ENCODE measurements around the gene AGAP1.

AGAP1 gene

DNA sequence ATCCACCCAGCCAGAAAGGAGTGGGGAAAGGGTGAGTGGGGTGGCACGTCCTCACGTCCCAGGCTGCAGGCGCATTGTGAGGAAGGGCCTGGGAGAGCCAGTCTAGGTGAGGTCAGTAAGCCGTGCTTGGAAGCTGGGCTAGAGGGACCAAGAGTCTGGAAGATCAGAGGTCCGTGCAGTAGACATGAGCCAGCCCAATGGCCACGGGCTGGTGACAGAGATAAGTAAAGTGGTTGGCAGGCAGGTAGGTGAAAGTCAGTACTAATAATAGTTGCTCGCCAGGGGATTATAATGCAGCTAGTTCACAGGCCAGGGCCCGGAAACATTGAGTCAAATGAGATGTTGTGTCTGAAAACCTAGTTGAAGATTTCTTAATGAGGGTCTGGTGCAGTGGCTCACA lies 541.1 kb downstream of the AGAP1 start:
- no peak for DNase-seq

DNA sequence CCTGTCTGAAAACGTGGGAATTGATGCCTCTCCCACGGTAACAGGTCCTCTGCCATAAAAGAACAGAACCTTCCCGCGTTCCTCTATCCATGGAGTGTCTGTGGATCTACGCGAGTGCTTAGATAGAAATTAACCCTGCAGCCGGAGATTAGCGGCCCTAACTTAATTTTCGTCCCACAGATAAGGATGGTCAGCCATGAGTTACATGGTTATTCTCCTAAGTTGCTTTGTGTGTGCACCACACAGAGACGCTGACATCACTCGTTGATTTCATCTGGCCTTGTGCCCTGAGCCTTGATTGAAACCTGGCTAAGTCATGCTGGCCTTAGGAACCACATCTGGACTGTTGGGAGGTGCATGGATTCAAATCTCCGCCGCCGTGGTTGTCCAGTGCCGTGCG lies 542.2 kb downstream of the AGAP1 start:
- DNase-seq = no peak

DNA sequence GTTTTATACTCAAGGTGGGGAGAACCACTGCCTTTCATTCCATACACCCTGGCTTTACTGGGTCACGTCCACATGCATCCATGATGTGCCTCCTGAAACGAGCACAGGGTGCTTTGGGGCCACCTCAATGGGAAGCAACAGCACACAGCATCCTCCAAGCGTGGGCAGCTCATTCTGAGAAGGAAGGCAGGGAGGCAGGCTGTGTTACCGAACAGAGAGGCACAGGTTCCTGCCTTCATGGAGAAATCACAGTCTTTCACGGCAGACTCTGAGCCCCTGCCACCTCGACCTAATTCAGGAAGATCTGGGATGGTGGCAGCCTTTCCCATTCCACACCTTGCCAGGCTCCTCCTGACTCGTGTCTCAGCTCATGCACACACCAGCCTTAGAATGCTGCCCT lies 544.3 kb downstream of the AGAP1 start:
- DNase-seq = no peak

DNA sequence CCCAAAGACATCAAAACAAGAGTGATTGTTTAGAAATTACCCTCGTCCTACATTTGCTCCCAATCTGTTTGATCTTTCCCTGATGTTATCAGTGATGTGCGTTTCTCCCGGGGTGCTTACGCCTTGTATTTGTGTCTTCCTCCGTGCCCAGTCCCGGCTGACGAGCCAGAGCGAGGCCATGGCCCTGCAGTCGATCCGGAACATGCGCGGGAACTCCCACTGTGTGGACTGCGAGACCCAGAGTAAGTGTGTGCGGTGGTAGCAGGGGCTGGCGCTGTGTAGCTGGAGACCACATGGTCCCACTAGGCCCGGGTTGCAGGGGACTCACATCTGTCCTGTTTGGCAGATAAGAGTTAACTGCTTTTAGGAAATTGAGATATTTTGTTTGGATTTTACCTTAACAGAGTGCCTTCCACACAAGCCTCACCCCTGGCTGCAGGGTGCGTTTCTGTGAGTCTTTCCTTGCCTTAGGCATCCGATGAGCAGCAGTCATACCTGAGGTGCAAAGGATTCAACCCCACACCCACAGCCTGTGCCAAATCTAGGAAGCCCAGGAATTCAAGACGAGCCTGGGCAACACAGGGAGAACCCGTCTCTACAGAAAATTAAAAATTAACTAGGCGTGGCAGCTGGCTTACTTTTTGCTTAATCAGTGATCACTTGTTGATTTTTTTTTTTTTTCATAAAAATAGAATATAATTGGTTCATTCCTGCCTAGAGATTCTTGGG lies 546.9 kb downstream of the AGAP1 start:
- no peak for DNase-seq

DNA sequence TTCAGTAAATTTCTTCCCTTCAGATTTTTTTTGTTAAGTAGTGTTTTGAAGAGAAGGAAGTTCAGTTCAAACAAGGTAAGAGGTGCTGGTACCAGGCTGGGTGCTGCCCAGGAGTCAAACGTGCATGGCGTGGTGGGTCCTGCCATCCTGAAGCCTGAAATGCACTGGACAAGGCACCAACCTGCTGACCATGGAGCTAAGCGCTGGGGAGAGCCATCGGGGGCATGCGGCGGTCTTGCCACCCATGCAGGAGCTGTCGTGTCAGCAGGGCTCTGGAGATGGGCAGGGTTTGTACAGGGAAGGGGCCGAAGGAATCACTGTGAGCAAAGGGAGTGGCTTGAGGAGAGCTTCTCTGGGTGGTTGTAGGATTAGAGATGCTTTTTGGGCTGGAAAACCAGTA lies 547.8 kb downstream of the AGAP1 start:
- DNase-seq = no peak

DNA sequence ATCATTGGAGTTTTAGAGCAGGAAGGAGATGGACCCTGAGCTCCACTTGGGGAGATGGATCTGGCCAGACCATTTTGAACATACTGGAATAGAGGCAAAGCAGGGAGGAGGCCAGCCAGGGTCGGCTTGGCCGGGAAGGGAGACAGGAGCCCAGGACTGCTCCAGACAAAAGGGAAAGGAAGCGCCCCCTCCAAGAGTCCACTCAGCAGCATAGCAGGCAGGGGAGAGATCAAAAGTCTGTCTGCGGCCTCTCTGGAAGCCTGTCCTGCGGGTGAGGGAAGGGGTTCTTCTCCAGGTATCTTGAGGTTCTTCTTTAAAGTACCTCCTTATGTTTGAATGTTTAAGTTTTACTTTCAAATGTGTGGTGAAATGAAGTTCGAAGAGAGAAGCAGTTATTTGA lies 548.2 kb downstream of the AGAP1 start:
- no peak for DNase-seq

DNA sequence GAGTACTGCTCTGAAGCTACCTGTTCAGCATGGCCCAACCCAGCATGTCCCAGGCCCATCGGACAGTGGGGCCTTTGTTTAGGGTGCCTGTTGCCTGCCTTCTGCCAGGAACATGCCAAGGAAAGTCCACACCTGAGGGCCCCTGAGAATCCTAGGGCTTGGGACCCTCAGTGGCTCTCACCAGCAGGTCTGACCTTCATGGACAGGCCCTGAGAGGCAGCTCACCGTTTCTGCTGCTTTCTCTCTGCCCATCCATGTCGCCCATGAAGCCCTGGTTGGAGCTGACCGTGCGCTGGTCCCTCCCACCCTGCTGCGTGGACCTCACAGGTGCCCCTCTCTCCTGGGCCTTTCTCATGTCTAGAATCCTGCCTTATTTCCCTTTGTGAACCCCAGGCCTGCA lies 550.3 kb downstream of the AGAP1 start:
- no peak for DNase-seq

DNA sequence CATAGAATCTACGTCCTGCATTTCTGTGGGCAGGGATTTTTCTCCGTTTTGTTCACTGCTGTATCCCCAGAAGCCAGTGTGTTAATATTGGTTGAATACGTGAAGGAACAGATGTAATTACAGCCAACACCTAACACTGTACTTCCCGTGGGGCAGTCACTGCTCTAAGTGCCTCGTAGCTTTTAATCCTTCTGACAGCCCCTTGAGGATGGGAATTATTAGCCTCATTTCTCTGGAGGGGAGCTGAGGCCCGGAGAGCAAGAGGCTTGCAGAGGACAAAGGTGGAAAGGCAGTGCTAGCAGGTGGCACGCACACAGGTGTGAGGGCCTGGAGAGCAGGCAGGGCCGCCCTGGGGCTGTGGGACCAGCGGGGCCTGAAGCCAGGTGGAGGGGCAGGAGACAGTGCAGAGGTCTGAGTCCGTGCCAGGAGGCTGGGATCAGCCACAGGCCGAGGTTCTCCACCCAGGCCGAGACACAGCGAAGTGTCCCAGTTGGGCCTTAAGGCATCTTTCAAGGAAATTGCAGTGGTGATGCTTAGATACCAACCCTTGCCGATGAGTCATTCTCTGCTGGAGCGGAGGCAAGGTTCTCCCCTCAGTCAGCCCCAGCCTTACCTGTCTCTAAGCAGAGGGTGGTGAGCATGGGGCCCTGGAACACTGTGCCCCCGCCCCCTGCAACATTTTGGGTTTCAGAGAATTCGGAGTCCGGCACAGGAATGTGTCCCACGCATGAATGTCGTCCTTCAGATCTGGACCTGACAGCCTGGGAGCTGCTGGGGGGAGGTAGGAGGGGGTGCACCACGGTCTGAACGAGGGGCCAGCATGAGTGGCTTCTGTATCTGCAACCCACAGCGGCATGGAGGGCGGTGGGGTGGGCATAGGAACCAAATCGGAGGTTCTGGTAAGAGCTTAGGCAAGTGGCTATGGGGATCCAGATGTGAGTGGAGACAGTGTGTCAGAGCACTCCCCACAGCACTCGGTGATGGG lies 551.7 kb downstream of the AGAP1 start:
- DNase-seq = no peak

DNA sequence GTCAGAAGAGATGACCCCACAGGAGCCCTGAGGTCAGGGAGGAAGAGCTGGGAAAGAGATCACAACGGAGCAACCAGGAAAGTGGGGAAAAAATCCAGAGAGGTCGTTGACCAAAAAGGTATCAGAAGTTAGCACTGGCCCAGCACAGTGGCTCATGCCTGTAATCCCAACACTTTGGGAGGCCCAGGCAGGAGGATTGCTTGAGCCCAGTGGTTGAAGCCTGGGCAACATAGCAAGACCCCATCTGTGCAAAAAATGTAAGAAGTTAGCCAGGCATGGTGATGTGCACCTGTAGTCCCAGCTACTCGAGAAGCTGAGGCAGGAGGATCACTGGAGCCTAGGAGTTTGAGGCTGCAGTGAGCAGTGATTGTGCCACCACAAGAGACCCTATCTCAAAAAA lies 552.9 kb downstream of the AGAP1 start:
- DNase-seq = no peak

DNA sequence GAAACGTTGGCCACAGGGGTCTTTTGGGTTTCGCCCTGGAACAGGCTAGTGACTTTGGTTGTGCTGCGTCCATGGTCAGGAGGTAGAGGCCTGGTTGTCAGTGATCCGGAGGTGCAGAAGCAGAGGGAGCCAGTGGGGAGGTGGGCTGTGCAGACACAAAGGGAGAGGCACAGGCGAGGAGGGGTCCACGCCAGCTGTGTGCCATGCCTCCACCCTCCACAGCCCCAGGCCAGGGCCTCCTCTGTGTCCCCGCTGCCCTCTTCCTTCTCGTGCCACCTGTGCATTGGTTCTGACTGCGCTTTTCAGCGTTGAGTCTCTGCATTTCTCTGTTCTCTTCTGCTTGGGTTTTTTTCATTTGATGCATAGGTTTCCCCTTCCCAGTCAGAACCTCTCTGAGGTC lies 553.3 kb downstream of the AGAP1 start:
- no peak for DNase-seq

DNA sequence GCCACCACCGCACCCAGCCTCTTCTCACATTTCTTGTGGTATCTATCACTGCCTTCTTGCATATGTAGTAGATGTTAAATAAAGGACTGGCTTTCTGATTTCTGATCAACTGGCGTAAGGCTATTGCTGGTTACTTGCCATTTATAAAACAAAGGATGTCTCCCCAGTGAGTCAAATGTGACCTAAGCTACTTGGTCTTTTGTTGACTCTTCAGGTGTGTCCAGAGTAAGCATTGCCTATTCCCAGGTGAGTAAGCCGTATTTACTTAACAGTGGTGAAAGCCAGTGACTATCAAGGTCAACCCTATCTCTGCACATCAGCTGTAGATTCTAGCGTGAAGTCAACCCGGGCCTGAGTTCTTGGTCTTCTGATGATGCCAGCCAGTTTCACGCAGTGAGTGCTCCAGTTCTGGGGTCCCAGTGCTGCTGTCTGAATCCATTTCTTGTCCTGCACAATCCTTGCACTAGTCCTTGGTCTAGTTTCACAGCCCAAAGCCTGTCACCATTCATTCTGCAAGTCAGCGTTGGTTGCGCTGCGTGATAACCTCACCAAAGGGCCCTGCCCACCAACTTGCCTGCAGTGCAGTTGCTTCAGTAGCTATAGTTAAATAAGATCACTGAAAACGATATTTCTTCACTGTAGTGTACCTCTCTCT lies 554.2 kb downstream of the AGAP1 start:
- no peak for DNase-seq

DNA sequence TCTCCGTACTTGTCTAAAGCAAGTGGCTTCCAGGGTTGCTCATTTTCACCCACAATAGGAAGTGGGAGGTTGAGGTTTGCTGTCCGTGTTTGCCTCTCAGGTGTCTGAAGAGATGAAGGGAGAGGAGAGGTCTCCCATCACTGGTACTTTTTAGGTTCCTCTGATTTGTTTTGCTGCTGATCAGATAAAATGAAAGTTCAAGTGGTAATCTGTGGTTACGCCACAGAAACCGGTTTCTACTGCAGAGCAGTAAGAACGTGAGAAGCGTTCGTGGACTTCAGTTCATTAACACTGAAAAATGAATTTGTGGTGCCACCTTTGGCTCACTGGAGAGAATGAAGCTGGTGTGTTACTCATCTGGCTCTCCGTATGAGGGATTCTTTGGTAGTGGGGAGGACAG lies 556.1 kb downstream of the AGAP1 start:
- DNase-seq = no peak

DNA sequence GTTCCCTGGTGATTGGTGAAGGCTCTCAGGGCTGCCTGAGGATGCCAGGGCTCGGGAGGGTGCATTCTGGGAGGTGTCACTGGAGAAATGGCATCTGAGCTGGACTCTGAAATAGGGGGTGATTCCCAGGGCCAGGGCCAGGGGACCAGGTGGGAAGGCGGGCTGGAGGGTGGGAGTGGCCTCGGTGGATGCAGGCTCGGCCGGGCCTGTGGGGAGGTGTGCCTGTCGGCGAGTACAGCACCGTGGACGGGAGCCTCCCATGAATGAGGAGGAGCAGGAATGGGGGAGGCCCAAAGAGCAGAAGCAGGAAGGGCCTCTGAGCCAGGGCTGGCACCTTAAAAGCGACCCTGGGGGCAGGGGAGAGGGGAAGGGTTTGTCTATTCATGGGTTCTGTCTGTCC lies 557.5 kb downstream of the AGAP1 start:
- no peak for DNase-seq

DNA sequence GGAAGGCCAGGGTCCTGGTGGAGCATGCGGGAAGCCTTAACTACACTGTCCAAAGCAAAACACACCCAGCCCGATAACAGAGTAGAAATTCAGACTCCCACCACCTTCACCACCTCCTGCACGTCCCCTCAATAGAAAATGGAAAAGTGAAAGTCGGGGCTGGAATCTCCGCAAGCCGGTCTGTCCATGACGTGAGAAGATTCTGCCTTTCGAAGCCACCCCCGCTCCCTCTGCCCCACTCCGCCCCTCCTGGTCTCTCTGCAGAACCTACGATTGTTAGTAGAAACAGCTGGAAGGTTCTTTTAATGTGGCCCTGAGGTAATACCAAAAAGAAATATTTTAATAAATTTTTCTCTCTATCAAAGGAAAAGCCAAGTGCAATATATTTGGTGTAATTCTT lies 558.0 kb downstream of the AGAP1 start:
- DNase-seq = no peak

DNA sequence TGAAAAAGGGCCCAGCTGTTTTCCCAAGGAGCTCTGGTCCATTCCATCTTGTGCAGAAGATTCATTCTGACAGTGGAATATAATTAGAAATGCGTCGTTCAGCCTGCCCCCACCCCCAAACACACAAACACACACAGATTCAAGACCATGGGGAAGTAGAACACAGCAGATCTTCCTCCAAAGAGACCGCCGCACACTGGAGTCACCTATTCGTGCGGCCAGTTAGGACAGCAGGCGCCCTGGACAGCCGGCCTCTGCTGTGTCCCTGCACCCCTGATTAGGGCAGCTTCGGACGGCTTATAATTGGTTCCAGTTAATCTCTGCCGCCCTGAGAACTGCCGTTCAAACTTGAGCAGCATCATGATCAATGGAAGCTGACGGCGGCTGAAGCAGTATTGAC lies 558.4 kb downstream of the AGAP1 start:
- no peak for DNase-seq

DNA sequence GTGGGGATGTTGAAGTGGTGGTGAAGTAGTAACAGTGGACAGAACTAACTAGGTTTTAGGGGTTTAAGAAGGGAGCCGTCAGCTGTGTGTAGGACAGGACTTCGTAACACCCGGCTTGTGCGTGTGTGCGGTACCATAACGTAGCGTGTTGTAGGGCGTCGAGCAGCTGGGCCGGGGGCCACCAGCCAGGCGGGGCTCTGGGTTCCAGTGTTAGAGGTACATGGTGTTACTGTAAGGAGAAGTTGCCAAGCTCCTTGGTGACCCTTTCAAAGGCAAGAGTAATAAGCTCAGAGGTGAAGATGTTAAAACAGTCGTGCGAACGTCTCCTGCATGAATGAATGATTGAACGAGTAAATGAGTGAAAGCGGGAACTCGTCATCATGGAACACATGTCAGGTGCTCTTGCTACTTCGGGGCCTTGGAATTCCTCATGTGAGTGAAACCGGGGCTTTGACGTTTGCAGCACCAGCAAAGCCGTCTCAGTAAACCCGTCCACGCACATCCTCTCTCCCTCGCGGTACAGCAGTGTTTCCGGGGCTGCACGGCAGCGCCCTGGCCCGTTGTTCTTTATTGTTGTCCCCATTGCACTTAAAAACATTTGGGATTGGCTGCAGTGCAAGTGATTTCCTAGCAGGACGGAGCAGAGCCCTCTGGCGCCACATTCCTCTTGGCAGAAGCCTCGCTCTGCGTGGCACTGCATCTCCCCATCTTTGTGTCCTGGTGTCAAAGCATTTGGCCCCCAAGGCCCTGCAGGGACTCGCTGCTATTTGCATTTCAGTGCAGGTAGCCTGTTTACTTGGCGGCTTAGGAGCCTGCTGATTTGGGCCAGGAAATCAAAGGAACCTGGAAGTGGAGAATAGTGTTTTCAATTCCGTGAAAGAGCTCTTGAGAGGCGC lies 559.3 kb downstream of the AGAP1 start:
- DNase-seq = no peak

DNA sequence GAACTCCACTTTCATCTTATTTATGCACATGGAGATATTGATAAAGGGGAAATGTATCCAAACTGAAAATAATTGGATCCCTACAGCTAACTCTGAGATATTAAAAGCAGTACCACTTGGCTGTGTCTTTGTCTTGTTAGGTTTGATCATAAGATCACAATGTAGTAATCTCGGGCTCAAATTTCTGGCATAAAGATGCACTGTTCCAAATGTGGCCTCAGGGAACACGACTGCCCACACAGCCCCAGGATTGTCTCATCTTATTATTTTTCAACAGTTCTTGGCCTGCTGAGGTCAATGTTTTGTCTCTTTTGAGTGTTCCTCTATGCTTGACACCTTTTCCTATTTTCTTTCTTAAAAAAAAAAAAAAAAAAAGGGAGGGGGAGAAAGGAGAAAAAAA lies 560.3 kb downstream of the AGAP1 start:
- DNase-seq = no peak

DNA sequence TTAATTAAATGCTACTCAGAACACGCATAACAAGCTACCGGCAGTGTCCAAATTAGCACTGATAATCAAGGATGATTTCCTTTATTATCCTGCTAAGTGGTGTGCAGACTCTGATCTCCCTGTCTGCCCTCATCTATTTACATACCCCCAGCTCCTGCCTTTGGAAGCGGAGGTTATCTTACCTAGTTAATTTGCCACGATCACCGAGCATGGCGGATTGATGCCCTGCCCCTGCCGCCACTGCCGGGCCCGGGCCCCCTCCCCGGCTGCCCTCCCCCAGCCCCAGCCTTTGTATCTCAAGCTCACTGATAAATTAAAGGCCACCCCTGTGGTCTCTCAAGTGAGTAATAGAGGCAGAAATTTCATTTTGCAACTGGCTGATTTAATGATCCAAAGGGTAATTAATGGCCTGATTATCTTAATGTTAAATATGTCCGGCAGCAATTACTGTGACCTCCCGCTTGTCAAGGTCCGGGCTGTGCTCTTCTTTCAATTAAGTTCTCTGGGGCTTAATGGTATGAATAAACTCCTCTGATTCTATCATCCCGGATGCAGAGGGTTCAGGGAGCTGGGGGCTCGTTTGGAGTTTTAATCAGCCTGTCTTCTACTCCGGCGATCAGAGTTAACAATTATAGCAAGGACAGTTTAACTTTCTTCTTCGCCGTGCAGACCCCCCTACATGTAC lies 560.9 kb downstream of the AGAP1 start:
- DNase-seq = no peak

DNA sequence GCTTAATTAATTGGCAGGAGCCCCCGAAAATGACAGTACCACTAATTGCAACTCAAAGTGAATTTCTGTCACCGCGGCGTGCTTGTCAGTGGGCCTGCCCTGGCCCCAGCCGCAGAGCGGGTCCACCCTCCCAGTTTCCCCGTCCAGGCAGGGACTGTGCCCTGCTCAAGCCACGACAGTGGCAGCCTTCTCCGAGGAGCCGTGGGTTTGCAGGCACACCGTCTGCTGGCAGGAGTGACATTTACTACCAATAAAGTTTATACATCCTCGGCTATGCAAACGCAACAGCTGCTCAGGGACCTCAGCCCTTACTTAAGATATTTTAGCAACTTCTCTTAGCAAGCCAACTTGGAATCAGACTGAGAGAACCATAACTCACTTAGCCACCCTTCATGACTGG lies 561.6 kb downstream of the AGAP1 start:
- no peak for DNase-seq

DNA sequence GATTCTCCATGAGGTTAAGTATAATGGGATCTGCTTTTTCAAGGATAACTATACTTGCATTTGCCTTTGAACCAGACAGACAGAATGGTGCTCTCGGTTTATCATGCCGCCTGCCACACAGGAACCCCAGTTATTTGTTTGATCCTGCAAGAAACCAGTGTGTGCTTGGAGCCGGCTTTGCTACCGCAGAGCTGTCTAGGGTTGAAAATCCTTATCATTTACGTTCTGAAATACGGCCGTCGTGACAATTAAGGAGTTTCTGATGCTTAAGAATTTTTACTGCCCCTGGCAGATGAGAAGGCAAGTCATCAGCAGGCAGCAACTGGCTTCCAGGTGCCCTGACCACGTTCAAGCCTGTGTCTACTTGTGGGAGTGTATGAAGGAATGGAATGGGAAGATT lies 562.3 kb downstream of the AGAP1 start:
- DNase-seq = no peak

DNA sequence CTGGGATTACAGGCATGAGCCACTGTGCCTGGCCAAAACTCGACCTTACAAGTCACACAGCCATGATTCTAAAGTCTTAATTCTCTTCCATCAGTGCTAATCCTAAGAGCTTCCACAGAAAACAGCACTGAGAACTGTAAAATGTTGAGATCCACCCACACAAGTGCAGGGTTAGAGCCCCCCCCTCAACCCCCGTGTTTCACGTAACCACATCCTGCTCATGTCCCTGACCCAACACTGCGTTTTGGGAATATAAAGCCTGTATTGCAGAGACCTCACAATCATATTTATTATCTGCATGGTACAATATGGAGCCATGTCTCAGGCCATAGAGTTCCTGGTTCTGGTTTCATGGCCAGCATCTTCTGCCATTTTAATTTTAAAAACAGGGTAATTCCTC lies 563.5 kb downstream of the AGAP1 start:
- DNase-seq = no peak

DNA sequence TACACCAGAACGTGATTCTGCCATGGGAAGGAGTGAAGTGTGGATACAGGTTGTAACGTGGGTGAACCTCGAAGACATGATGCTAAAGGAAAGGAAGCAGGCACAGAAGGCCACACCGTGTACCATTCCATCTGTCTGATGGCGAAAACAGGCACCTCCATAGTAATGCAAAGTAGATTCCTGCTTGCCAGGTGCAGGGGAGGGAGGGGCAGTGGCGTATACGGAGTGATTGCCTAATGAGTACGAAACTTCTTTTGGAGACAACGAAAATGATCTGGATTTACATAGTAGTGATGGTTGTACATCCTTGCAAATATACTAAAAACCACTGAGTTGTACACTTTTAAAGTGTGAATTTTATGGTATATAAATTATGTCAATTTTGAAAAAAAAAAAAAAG lies 567.7 kb downstream of the AGAP1 start:
- DNase-seq = no peak
